ENCODE measurements around the gene ENTHD1.

GRCh38 chr22:39825661-39826102 lies 67.9 kb downstream of the ENTHD1 start:
- no peak for TF ChIP-seq POLR2AphosphoS5 (IDR thresholded peaks at IDR 0.05)
- TF ChIP-seq CTCF (IDR thresholded peaks at IDR 0.05) = no peak
- TF ChIP-seq POLR2A (IDR thresholded peaks at IDR 0.05) = no peak
